Calu3 (cell line): ENCODE data around the gene STRADB. TPM values are rescaled to one million over a fixed set of nuclear protein-coding genes. Genes with fewer than 3 reads are reported as not detected.

Experiments used
- BruUV-seq: library from RNA; stranded (reverse); fragments of 400-500 nt; replicated peaks from 2 replicates; lab custom pipeline; 2021; lab: Mats Ljungman, UMichigan
- CTCF ChIA-PET: fragments of 300-600 bp; sonication (Branson Sonifier 250); formaldehyde crosslinking; loops from one replicate; lab custom pipeline; 2022; ENCODE audit warnings: antibody characterized with exemption; lab: Charles Lee
- DNase-seq: peaks from one replicate; pipeline ENCODE4 v3.0.0; 2022
- H3K27ac Mint-ChIP-seq: one replicate; pipeline ENCODE4 v1.8.0; 2022; ENCODE audit warnings: mixed read lengths; ENCODE audit not compliant: unreplicated experiment
- H3K27me3 Mint-ChIP-seq: one replicate; pipeline ENCODE4 v1.8.0; 2022; ENCODE audit warnings: mixed read lengths; ENCODE audit not compliant: unreplicated experiment
- H3K36me3 Mint-ChIP-seq: one replicate; pipeline ENCODE4 v1.8.0; 2022; ENCODE audit warnings: mild to moderate bottlenecking, moderate library complexity, mixed read lengths; ENCODE audit not compliant: insufficient read depth, unreplicated experiment
- H3K4me1 Mint-ChIP-seq: one replicate; pipeline ENCODE4 v1.8.0; 2022; ENCODE audit warnings: mild to moderate bottlenecking, low read depth, mixed read lengths; ENCODE audit not compliant: unreplicated experiment
- H3K4me3 Mint-ChIP-seq: one replicate; pipeline ENCODE4 v1.8.0; 2022; ENCODE audit warnings: mild to moderate bottlenecking, low read depth, moderate library complexity, mixed read lengths; ENCODE audit not compliant: unreplicated experiment
- H3K9me3 Mint-ChIP-seq: one replicate; pipeline ENCODE4 v1.8.0; 2022; ENCODE audit warnings: low read depth, mixed read lengths; ENCODE audit not compliant: unreplicated experiment
- intact Hi-C: fragments of 100-400 bp; cut with micrococcal nuclease; formaldehyde crosslinking; loops from one replicate; pipeline ENCODE4 v1.10.0; 2022; ENCODE audit not compliant: unreplicated experiment
- total RNA-seq: library from RNA; stranded (reverse); gene quantifications from 2 replicates; pipeline ENCODE4 v1.2.3, GENCODE V29; 2022
- TF ChIP-seq, protein P1 (sequence below): fragments of 200-600 bp; IDR thresholded peaks from one replicate; pipeline ENCODE4 v1.8.0; 2022; ENCODE audit warnings: antibody characterized with exemption; ENCODE audit not compliant: unreplicated experiment

Gene STRADB
- total RNA-seq, 1 experiment from 2014 or later: 19.0 TPM

- no peaks in the 10 kb centered on the region for H3K27me3 Mint-ChIP-seq
- H3K4me1 Mint-ChIP-seq: peaks cover 17% of the 10 kb centered on the region
- intact Hi-C loops: no loop called here
- DNase-seq: no peak
- H3K36me3 Mint-ChIP-seq: peaks cover 29% of the 10 kb centered on the region
- no TSS peak for BruUV-seq
- no peak overlapping the region for H3K27ac Mint-ChIP-seq
- TF ChIP-seq, protein P1, sequence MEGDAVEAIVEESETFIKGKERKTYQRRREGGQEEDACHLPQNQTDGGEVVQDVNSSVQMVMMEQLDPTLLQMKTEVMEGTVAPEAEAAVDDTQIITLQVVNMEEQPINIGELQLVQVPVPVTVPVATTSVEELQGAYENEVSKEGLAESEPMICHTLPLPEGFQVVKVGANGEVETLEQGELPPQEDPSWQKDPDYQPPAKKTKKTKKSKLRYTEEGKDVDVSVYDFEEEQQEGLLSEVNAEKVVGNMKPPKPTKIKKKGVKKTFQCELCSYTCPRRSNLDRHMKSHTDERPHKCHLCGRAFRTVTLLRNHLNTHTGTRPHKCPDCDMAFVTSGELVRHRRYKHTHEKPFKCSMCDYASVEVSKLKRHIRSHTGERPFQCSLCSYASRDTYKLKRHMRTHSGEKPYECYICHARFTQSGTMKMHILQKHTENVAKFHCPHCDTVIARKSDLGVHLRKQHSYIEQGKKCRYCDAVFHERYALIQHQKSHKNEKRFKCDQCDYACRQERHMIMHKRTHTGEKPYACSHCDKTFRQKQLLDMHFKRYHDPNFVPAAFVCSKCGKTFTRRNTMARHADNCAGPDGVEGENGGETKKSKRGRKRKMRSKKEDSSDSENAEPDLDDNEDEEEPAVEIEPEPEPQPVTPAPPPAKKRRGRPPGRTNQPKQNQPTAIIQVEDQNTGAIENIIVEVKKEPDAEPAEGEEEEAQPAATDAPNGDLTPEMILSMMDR: no peak
- CTCF ChIA-PET: no interaction called here
- H3K4me3 Mint-ChIP-seq: no peak overlapping the region
- no peaks in the 10 kb centered on the region for H3K9me3 Mint-ChIP-seq
Measured at GRCh38 chr2:201448061-201448460, 3.5 kb upstream of the STRADB start.

GRCh38 chr2:201448701-201449100, 2.8 kb upstream of the STRADB start:
- Mint-ChIP-seq H3K4me3 (no peak overlapping the region), H3K27ac (no peak overlapping the region), H3K9me3 (no peaks in the 10 kb centered on the region), H3K4me1 (peaks cover 24% of the 10 kb centered on the region), H3K36me3 (peaks cover 31% of the 10 kb centered on the region), H3K27me3 (no peaks in the 10 kb centered on the region)
- CTCF ChIA-PET: no interaction called here
- intact Hi-C loops: no loop called here
- TF ChIP-seq, protein P1: no peak
- no peak for DNase-seq
- no TSS peak for BruUV-seq

DNA sequence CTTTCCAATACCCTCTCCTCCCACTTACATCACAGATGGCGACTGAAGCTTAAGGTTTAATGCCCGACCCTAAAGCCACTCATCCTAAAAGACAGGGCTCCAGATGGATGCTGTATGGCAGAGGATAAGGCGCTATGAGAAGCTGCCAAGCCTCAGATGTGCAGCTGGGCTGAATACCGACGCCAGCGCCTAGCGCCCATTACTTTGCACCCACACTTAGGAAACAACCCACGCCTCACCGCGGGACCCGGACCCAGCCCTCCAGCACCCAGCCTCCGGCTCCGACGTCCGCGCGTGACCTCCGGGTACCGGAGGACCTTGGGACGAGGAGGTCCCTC, 617 bp upstream of the STRADB start:
- BruUV-seq: no TSS peak
- TF ChIP-seq, protein P1: no peak
- DNase-seq: no peak
- Mint-ChIP-seq H3K4me3 (peak overlapping the region; percentile 100), H3K27ac (peak overlapping the region; percentile 70), H3K36me3 (peaks cover 31% of the 10 kb centered on the region), H3K4me1 (peaks cover 29% of the 10 kb centered on the region), H3K9me3 (no peaks in the 10 kb centered on the region), H3K27me3 (no peaks in the 10 kb centered on the region)
- intact Hi-C loops: no loop called here
- CTCF ChIA-PET: interaction anchor here (0.6 to 1.8 kb wide), 8 partner anchors 11 to 289 kb away, joined by 3 to 13 read pairs (median 5); no protein-coding TSS in a partner anchor

GRCh38 chr2:201452058-201452921, 750 bp downstream of the STRADB start:
- CTCF ChIA-PET: interaction anchor here (0.9 to 1.8 kb wide), 4 partner anchors 12 to 48 kb away, joined by 3 to 13 read pairs (median 6); no protein-coding TSS in a partner anchor
- peaks cover 29% of the 10 kb centered on the region for H3K4me1 Mint-ChIP-seq
- TF ChIP-seq, protein P1: no peak
- H3K9me3 Mint-ChIP-seq: no peaks in the 10 kb centered on the region
- intact Hi-C loops: no loop called here
- TSS peak; percentile 38 for BruUV-seq
- peak overlapping the region; percentile 100 for H3K4me3 Mint-ChIP-seq
- peaks cover 31% of the 10 kb centered on the region for H3K36me3 Mint-ChIP-seq
- no peak for DNase-seq
- peak overlapping the region; percentile 70 for H3K27ac Mint-ChIP-seq
- no peaks in the 10 kb centered on the region for H3K27me3 Mint-ChIP-seq
